GM21390 (cell line): ENCODE results near the gene WHRN.

Experiments
- ATAC-seq: cut with Tn5 transposase; IDR thresholded peaks from one replicate; pipeline ENCODE4 v1.9.1; 2021; ENCODE audit not compliant: unreplicated experiment

The WHRN gene

GRCh38 chr9:114404531-114404930 is 100.7 kb downstream of the WHRN start:
- ATAC-seq: no peak

- no peak for ATAC-seq
Observed at GRCh38 chr9:114403153-114403756, 102.0 kb downstream of the WHRN start.

GRCh38 chr9:114401344-114401743 is 103.9 kb downstream of the WHRN start:
- no peak for ATAC-seq

- no peak for ATAC-seq
Observed at GRCh38 chr9:114400772-114401171, 104.5 kb downstream of the WHRN start.

- ATAC-seq: no peak
Observed at GRCh38 chr9:114400219-114400618, 105.1 kb downstream of the WHRN start.

GRCh38 chr9:114399381-114399780 is 105.9 kb downstream of the WHRN start:
- no peak for ATAC-seq

GRCh38 chr9:114397848-114398605 is 107.2 kb downstream of the WHRN start:
- ATAC-seq: peak; percentile 78

- ATAC-seq: no peak
Observed at GRCh38 chr9:114397219-114397847, 107.9 kb downstream of the WHRN start.

GRCh38 chr9:114396558-114397218 is 108.6 kb downstream of the WHRN start:
- ATAC-seq: no peak

GRCh38 chr9:114395768-114396167 is 109.5 kb downstream of the WHRN start:
- no peak for ATAC-seq

- no peak for ATAC-seq
Observed at GRCh38 chr9:114395334-114395617, 110.0 kb downstream of the WHRN start.

GRCh38 chr9:114394523-114395333 is 110.5 kb downstream of the WHRN start:
- ATAC-seq: no peak

GRCh38 chr9:114392749-114393112 is 112.5 kb downstream of the WHRN start:
- ATAC-seq: no peak

- ATAC-seq: no peak
Observed at GRCh38 chr9:114390952-114391351, 114.3 kb downstream of the WHRN start.

- ATAC-seq: no peak
Observed at GRCh38 chr9:114389612-114390368, 115.5 kb downstream of the WHRN start.

GRCh38 chr9:114388764-114389375 is 116.4 kb downstream of the WHRN start:
- ATAC-seq: no peak

GRCh38 chr9:114388357-114388682 is 117.0 kb downstream of the WHRN start:
- no peak for ATAC-seq

GRCh38 chr9:114387680-114388356 is 117.5 kb downstream of the WHRN start, which contains the start of gene AKNA:
AKNA (minus strand) TSS chr9:114387982; CDS start chr9:114381333, 6,649 bp downstream.
- ATAC-seq: peak; percentile 32

GRCh38 chr9:114386886-114387679 is 118.2 kb downstream of the WHRN start:
- ATAC-seq: no peak
